Fibroblast of pulmonary artery (primary cell): ENCODE data around the gene FEZF1.

Experiments used
- DNase-seq: peaks from one replicate; pipeline ENCODE4 v3.0.0-alpha.2; 2010; ENCODE audit warnings: low read depth
- H3K4me3 ChIP-seq: replicated peaks from 2 replicates; pipeline ENCODE4 v1.5.1; 2011; ENCODE audit warnings: low read depth, mild to moderate bottlenecking, control low read depth, low read length, moderate library complexity
- TF ChIP-seq, protein P1 (sequence below): IDR thresholded peaks from 2 replicates; pipeline ENCODE4 v1.5.1; 2011; ENCODE audit warnings: mild to moderate bottlenecking, control low read depth, low read length, inconsistent platforms; ENCODE audit errors: missing control alignments

FEZF1 gene

GRCh38 chr7:122301858-122302760 lies 2.4 kb downstream of the FEZF1 start:
- H3K4me3 ChIP-seq, result no peak overlapping the region
- TF ChIP-seq, protein P1, sequence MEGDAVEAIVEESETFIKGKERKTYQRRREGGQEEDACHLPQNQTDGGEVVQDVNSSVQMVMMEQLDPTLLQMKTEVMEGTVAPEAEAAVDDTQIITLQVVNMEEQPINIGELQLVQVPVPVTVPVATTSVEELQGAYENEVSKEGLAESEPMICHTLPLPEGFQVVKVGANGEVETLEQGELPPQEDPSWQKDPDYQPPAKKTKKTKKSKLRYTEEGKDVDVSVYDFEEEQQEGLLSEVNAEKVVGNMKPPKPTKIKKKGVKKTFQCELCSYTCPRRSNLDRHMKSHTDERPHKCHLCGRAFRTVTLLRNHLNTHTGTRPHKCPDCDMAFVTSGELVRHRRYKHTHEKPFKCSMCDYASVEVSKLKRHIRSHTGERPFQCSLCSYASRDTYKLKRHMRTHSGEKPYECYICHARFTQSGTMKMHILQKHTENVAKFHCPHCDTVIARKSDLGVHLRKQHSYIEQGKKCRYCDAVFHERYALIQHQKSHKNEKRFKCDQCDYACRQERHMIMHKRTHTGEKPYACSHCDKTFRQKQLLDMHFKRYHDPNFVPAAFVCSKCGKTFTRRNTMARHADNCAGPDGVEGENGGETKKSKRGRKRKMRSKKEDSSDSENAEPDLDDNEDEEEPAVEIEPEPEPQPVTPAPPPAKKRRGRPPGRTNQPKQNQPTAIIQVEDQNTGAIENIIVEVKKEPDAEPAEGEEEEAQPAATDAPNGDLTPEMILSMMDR, result no peak
- no peak for DNase-seq

DNA sequence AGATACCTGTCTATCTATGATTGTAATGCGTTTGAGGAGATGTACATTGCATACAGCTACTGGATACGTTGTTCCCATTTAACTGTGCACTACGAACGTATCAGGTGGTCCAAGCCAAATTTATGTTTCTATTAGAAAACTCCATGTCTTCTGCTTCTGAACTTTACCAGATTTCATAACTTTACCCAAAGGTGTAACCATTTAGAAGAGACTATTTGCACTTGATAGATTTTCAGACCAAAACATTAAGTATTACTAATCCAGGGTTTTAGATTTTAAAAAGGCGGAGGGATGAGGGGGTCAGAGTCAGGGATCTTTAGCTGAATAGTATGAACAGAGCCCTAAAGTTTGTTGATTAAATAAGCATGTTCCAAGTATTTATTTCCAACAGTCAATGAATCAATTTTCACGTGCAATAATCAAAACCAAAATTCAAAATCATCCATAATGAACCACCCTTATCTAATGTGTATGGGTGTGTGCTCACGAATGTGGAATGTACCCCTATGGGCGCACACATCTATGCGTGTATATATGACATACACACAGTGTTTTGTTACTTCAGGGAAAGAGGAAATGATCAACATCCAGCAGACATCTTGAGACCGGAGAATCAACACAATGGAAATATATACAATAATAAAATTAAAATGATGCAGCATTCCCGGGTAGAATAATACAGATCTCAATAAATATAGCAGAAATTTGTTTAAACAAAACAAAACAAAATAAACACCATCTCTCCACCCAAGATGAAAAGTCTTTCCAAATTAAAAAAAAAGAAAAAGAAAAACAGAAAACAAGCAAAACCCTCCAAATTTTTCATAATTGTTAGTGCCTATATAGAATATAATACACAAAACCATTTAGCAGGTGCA lies 3.4 kb downstream of the FEZF1 start:
- TF ChIP-seq, protein P1, result no peak
- H3K4me3 ChIP-seq, result no peak overlapping the region
- no peak for DNase-seq

GRCh38 chr7:122300211-122300932 lies 4.2 kb downstream of the FEZF1 start:
- DNase-seq, result peak; percentile 8
- no peak overlapping the region for H3K4me3 ChIP-seq
- TF ChIP-seq, protein P1, result no peak

- DNase-seq, result no peak
- TF ChIP-seq, protein P1, result no peak
- H3K4me3 ChIP-seq, result no peak overlapping the region
Measured at GRCh38 chr7:122299624-122300210, 4.8 kb downstream of the FEZF1 start.

DNA sequence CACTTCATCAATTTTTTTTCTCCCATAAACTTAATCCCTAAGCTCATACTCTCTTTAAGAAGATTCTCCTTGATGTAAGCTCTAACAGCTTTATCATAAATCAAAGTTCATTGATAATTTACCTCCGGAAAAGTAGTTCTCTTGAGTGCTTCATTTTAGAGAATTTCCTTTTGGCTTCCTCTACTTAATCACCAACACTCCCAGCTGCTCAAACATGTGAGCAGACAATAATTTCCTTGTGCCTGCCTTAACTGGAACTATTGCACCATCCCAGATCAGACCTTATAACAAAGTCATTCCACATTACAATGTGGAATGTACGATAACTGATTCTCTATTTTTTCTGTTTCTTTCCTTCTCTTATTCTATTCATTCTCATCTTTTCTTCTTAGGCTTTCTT lies 5.9 kb downstream of the FEZF1 start:
- TF ChIP-seq, protein P1, result no peak
- DNase-seq, result no peak

GRCh38 chr7:122298131-122298530 lies 6.4 kb downstream of the FEZF1 start:
- TF ChIP-seq, protein P1, result no peak
- DNase-seq, result no peak
- H3K4me3 ChIP-seq, result no peak overlapping the region

More for the DNA sequence above, 5.9 kb downstream of the FEZF1 start:
- H3K4me3 ChIP-seq, result no peak overlapping the region
